HG03045 (cell line): ENCODE measurements around the gene TRMT2A.
"Not testable (repeated sequence)": the region's sequence is repeated elsewhere in the genome, so short reads cannot be mapped to it uniquely, and the experiment has no call there.

Experiments used
- ATAC-seq: cut with Tn5 transposase; IDR thresholded peaks from one replicate; pipeline ENCODE4 v1.9.1; 2021; ENCODE audit warnings: mild to moderate bottlenecking, moderate library complexity; ENCODE audit not compliant: unreplicated experiment

TRMT2A gene

GRCh38 chr22:20116951-20117632 is at the start of gene TRMT2A:
Gene TRMT2A (minus strand): TSS chr22:20117226. CDS start chr22:20116906, 320 bp downstream.
- peak; percentile 75 for ATAC-seq

- ATAC-seq, result no peak
These were observed 49.7 kb upstream of the TRMT2A start for GRCh38 chr22:20166703-20167102.

GRCh38 chr22:20165913-20166312 is 48.9 kb upstream of the TRMT2A start:
- no peak for ATAC-seq

- ATAC-seq, result no peak
These were observed 48.4 kb upstream of the TRMT2A start for GRCh38 chr22:20165421-20165820.

- no peak for ATAC-seq
These were observed 47.8 kb upstream of the TRMT2A start for GRCh38 chr22:20164863-20165262.

- ATAC-seq, result no peak
These were observed 43.0 kb upstream of the TRMT2A start for GRCh38 chr22:20160041-20160440.

GRCh38 chr22:20159531-20159930 is 42.5 kb upstream of the TRMT2A start:
- ATAC-seq, result not testable (repeated sequence)

- ATAC-seq, result no peak
These were observed 42.0 kb upstream of the TRMT2A start for GRCh38 chr22:20159076-20159475.

- no peak for ATAC-seq
These were observed 41.5 kb upstream of the TRMT2A start for GRCh38 chr22:20158391-20159036.

GRCh38 chr22:20157430-20158183 is 40.6 kb upstream of the TRMT2A start:
- no peak for ATAC-seq

GRCh38 chr22:20156611-20157429 is 39.8 kb upstream of the TRMT2A start:
- no peak for ATAC-seq

GRCh38 chr22:20156042-20156389 is 39.0 kb upstream of the TRMT2A start:
- no peak for ATAC-seq

GRCh38 chr22:20155330-20156041 is 38.5 kb upstream of the TRMT2A start:
- no peak for ATAC-seq

- ATAC-seq, result no peak
These were observed 37.7 kb upstream of the TRMT2A start for GRCh38 chr22:20154602-20155187.

- ATAC-seq, result no peak
These were observed 36.9 kb upstream of the TRMT2A start for GRCh38 chr22:20153945-20154344.

- ATAC-seq, result no peak
These were observed 35.5 kb upstream of the TRMT2A start for GRCh38 chr22:20152464-20152890.

- ATAC-seq, result no peak
These were observed 34.2 kb upstream of the TRMT2A start for GRCh38 chr22:20151276-20151588.

GRCh38 chr22:20150381-20151275 is 33.6 kb upstream of the TRMT2A start, which contains the start of gene CCDC188:
Gene CCDC188 (minus strand): TSS chr22:20151055. CDS start chr22:20150986, 69 bp downstream.
- ATAC-seq, result no peak
